Measurements from ENCODE around the gene ME2.

Gene ME2

DNA sequence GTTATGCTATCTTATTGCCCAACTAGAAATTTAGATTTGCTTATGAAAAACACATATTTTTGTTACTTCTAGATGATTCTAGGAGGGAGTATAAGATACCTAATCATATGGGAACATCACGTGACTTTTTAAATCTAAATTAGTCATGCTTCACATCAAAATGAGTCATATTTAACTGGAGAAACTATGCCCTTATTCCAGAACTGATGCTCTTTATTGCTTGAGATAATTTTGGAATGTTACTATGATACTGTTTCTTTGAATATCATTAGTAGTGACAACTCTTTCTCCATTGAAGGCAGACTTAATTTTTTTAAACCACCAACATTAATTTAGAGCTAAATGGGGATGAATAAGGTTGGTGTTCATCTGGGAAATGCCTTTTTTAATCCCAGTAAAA is 69.0 kb downstream of the ME2 start:
- no peak for DNase-seq (ENCODE audit: low read depth)
- in situ Hi-C loops (cut with HindIII; ENCODE audit: low sequenced_read_pairs) = no loop called here
- TF ChIP-seq CTCF (IDR thresholded peaks at IDR 0.05; ENCODE audit: low read depth, low read length, missing control alignments) = no peak
- H3K4me3 ChIP-seq (ENCODE audit: low read depth, low read length) = no peak overlapping the region

GRCh38 chr18:50949185-50949584 is 70.3 kb downstream of the ME2 start:
- in situ Hi-C loops (cut with HindIII; ENCODE audit: low sequenced_read_pairs) = no loop called here
- TF ChIP-seq CTCF (IDR thresholded peaks at IDR 0.05; ENCODE audit: low read depth, low read length, missing control alignments) = no peak
- no peak for DNase-seq (ENCODE audit: low read depth)

DNA sequence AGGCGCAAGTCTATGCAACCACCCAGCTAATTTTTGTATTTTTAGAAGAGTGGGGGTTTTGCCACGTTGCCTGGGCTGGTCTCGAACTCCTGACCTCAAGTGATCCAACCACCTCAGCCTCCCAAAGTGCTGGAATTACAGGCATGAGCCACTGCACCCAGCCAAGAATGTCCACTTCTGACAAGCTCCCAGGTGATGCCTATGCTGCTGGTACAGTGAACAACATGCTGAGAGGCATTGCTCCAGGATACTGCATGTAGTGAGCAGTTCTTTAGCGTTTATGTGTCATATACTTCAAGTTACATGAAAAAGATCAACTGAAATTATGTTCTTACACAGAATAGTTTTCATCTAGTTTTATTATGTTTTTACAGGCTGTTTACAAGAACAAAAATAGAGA is 71.7 kb downstream of the ME2 start:
- no peak for DNase-seq (ENCODE audit: low read depth)
- TF ChIP-seq CTCF (IDR thresholded peaks at IDR 0.05; ENCODE audit: low read depth, low read length, missing control alignments) = no peak
- H3K4me3 ChIP-seq (ENCODE audit: low read depth, low read length) = no peak overlapping the region
- in situ Hi-C loops (cut with HindIII; ENCODE audit: low sequenced_read_pairs) = no loop called here

More at GRCh38 chr18:50949185-50949584, 70.3 kb downstream of the ME2 start:
- H3K4me3 ChIP-seq (ENCODE audit: low read depth, low read length) = no peak overlapping the region

DNA sequence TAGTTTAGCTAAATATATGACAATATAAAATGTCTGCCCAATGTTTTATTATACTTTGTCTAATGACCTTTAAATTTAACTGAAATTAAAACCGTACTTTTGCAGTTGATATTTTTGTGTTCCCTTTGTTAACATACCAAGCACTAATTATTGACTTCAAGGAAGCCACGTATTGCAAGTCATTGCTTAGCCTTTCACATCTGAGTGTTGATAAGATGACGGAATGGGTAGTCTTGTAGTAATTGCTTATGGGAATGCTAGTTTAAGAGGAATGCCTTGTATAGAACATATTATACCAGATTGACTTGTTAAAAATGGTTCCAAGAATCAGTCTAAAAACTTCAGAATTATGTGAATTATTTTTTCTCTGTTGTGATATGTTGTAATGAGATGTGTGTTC is 74.9 kb downstream of the ME2 start:
- in situ Hi-C loops (cut with HindIII; ENCODE audit: low sequenced_read_pairs) = no loop called here
- H3K4me3 ChIP-seq (ENCODE audit: low read depth, low read length) = no peak overlapping the region
- no peak for DNase-seq (ENCODE audit: low read depth)
- no peak for TF ChIP-seq CTCF (IDR thresholded peaks at IDR 0.05; ENCODE audit: low read depth, low read length, missing control alignments)

DNA sequence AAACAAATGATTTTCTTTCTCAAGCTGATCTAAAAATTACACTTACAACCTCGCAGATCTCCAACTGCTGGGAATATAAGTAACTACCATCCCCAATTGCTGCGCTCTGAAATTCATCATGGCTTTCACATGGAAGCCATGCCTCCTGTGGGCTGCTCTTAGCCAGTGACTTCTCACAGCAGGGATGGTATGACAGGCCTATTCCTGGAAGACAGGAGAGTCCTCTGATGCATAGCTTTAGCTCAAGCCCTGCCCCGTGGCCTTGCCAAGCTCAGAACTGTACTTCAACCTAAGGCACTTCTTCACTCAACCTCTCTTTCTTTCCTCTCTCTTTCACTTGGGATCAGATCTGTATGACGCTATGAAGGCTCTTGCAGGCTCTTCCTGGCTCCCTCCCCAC is 76.3 kb downstream of the ME2 start:
- no peak for DNase-seq (ENCODE audit: low read depth)
- in situ Hi-C loops (cut with HindIII; ENCODE audit: low sequenced_read_pairs) = no loop called here
- no peak for TF ChIP-seq CTCF (IDR thresholded peaks at IDR 0.05; ENCODE audit: low read depth, low read length, missing control alignments)
- H3K4me3 ChIP-seq (ENCODE audit: low read depth, low read length) = no peak overlapping the region

GRCh38 chr18:50956116-50956515 is 77.2 kb downstream of the ME2 start:
- DNase-seq (ENCODE audit: low read depth) = no peak
- TF ChIP-seq CTCF (IDR thresholded peaks at IDR 0.05; ENCODE audit: low read depth, low read length, missing control alignments) = no peak
- H3K4me3 ChIP-seq (ENCODE audit: low read depth, low read length) = no peak overlapping the region
- in situ Hi-C loops (cut with HindIII; ENCODE audit: low sequenced_read_pairs) = no loop called here

DNA sequence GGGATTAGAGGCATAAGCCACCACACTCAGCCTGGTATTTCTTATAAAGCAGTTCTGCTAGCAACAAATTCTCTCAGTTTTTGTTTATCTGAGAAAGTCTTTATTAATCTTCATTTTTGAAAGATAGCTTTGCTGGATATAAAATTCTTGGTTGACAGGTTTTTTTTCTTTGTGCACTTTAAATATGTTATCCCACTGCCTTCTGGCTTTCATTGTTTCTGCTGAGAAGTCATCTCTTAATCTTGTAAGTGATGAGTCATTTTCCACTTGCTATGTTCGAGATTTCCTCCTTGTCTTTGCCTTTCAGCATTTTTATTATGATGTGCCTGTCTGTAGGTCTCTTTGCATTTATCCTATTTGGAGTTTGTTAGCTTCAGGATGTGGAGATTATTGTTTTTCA is 83.1 kb downstream of the ME2 start:
- H3K4me3 ChIP-seq (ENCODE audit: low read depth, low read length) = no peak overlapping the region
- in situ Hi-C loops (cut with HindIII; ENCODE audit: low sequenced_read_pairs) = no loop called here
- no peak for DNase-seq (ENCODE audit: low read depth)
- no peak for TF ChIP-seq CTCF (IDR thresholded peaks at IDR 0.05; ENCODE audit: low read depth, low read length, missing control alignments)
